ENCODE data around the gene LY6G6F.
A peak's percentile ranks its signal among the peaks of the same experiment; 100 is the strongest.
"Not testable (repeated sequence)": the region's sequence is repeated elsewhere in the genome, so short reads cannot be mapped to it uniquely, and the experiment has no call there.

Gene LY6G6F

GRCh38 chr6:31702819-31703716, 3.6 kb upstream of the LY6G6F start, which contains the start of gene ABHD16A:
ABHD16A (minus strand) TSS chr6:31703324; CDS start chr6:31703281, 43 bp downstream.
- peak; percentile 95 for DNase-seq (ENCODE audit: low read depth, low spot score)

DNA sequence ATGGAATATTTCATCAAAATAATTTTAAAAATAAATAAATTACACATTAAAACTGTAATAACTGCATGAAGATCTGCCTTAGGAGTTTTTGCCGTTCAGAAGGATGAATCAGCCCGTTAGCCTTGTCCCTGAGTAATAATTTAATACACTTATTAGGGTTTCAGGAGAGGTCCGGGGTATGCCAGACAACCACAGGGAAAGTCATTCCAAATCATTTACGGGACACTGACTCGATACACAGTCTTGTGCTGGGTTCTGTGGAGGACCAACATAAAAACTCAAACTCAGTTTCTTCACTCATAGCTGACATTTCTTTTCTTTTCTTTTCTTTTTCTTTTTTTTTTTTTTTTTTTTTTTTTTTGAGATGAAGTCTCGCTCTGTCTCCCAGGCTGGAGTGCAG, 735 bp upstream of the LY6G6F start:
- no peak for DNase-seq (ENCODE audit: low read depth, low spot score)

DNA sequence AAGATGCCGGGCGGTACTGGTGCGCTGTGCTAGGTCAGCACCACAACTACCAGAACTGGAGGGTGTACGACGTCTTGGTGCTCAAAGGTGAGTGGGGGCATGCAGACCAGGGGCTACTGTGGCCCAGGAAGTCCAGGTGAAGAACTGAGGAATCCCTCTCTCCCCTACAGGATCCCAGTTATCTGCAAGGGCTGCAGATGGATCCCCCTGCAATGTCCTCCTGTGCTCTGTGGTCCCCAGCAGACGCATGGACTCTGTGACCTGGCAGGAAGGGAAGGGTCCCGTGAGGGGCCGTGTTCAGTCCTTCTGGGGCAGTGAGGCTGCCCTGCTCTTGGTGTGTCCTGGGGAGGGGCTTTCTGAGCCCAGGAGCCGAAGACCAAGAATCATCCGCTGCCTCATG, 1.0 kb downstream of the LY6G6F start:
- DNase-seq (ENCODE audit: low read depth, low spot score) = no peak

- DNase-seq (ENCODE audit: low read depth, low spot score) = no peak
Measured at GRCh38 chr6:31708224-31708623, 1.6 kb downstream of the LY6G6F start.

DNA sequence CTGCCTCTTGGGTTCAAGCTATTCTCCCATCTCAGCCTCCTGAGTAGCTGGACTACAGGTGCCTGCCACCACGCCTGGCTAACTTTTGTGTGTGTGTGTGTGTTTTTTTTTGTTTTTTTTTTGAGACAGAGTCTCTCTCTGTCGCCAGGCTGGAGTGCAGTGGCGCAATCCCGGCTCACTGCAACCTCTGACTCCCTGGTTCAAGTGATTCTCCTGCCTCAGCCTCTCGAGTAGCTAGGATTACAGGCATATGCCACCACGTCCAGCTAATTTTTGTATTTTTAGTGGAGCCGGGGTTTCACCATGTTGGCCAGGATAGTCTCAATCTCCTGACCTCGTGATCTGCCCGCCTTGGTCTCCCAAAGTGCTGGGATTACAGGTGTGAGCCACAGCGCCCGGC, 2.5 kb downstream of the LY6G6F start:
- DNase-seq (ENCODE audit: low read depth, low spot score) = not testable (repeated sequence)

DNA sequence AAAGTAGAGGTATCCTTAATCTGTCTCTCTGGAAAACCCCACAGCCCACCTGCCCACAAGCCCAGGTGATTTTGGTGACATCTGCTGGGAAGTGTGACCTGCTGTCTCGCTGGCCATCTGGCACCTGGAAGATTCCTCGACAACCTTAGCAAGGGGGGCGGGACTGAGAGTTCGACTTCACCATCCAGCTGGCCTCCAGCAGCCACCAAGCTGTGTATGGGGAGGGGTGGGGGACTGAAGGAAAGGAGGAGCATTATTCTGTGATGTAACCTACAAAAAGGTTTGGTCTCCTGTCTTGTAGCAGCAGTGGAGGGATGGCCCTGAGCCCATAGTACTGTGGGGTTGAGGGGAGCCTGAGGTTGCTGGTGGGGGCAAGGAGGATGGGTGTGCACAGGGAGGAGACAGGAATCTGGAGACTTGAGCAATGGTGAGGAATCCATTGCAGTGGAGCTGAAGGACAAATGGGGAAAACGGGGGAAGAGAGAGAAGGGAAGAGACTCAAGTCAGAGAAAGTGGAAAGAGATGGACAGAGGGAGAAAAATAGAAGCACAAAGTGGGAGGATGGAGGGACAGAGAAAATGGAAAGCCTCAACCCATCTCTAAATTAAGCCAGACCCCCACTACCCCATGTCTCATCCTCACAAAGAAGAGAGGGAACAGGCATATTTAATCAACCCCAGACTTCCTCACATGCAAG, 4.0 kb downstream of the LY6G6F start:
- DNase-seq (ENCODE audit: low read depth, low spot score) = no peak

- DNase-seq (ENCODE audit: low read depth, low spot score) = no peak
Measured at GRCh38 chr6:31711233-31711632, 4.6 kb downstream of the LY6G6F start.

- DNase-seq (ENCODE audit: low read depth, low spot score) = no peak
Measured at GRCh38 chr6:31712296-31712695, 5.6 kb downstream of the LY6G6F start.

DNA sequence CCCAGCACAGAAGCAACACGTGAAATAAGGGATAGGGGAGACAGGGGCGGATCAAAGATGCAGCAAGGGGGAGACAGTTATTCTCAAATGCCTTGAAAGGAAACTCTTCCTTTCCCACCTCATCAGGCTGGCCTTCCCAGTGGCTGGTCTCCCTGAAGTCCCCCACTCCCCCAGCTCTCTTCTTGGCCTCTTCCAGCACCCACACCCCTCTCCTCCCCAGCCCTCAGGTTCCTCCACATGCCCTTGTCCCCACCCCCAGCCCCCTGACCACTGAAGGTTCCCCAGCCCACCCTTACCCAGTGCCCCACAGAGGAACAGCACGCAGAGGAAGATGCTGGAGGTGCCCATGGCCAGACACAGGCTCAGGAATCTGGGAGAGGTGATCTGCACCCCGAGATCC, 6.8 kb downstream of the LY6G6F start:
- no peak for DNase-seq (ENCODE audit: low read depth, low spot score)

DNA sequence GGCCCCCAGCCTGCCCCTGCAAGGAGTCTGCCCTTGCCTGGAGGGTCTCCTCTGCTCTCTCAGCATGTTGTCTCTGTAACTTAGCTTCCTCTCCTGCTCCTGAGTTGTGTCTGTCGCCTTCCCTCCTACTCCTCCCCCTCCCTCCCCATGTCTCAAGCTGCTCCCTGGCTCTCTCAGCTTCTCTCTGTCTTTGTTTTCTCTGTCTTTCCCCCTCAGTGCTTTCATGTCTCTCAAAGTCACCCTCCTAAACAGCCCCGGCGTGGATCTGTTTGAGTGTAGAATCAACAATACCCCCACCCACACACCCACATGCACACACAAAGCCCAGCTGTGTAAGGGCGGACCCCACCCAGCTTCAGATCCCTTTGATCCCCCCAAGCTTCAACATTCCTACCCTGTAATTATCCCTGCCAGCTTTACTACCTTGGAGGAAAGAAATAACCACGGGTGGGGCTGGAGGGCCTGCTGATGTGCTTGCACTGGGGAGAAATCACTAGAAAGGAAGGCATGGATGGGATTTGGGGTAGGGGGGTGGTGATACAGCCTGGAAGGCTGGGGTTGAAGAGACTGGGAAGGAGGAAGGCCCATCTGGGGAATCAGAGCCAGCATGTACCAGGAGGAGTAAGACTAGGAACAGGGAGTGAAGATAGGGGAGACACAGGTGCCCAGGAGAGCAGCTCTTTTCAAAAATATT, 7.5 kb downstream of the LY6G6F start:
- no peak for DNase-seq (ENCODE audit: low read depth, low spot score)

DNA sequence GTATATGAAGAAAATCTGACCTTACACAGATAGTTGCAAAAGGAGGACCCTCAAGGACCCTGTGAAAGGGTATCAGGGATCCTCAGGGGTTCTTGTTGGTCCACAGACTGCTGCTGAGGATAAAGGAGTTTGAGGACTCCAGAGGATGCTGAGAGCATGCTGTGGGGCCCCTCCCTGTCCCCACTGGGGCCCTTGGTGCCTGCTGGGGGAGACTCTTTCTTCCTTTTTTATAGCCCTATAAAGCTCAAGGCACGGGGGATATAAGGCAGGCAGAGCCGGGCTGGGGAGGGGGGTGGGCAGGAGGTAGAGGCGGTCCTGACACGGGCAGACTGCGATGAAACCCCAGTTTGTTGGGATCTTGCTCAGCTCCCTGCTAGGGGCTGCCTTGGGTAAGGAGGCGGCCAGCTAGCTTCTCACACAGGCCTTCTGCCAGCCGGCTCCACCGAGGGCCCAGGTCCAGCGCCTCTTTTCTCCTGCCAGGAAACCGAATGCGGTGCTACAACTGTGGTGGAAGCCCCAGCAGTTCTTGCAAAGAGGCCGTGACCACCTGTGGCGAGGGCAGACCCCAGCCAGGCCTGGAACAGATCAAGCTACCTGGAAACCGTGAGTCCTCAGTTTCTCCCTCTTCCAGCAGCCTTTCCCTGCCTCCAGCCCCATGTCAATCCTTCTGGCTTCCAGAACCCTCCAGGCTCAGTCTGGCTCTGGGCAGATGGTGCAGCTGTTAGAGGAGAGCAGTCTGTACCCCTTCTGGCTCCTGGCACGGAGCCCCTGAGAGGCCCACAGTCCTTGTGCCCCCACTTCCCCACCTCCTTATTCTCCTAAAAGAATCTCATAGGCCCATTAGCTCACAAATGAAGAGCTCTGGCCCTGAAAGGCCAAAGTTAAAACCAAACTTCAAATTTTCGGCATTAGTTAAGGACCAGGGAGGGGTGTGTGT, 8.6 kb downstream of the LY6G6F start, which contains the start of gene LY6G6D:
Gene LY6G6D, plus strand, starts transcription at position 327 of the 937 bp plus-strand sequence. Its CDS starts 8 bp downstream, at position 335.
- no peak for DNase-seq (ENCODE audit: low read depth, low spot score)

DNA sequence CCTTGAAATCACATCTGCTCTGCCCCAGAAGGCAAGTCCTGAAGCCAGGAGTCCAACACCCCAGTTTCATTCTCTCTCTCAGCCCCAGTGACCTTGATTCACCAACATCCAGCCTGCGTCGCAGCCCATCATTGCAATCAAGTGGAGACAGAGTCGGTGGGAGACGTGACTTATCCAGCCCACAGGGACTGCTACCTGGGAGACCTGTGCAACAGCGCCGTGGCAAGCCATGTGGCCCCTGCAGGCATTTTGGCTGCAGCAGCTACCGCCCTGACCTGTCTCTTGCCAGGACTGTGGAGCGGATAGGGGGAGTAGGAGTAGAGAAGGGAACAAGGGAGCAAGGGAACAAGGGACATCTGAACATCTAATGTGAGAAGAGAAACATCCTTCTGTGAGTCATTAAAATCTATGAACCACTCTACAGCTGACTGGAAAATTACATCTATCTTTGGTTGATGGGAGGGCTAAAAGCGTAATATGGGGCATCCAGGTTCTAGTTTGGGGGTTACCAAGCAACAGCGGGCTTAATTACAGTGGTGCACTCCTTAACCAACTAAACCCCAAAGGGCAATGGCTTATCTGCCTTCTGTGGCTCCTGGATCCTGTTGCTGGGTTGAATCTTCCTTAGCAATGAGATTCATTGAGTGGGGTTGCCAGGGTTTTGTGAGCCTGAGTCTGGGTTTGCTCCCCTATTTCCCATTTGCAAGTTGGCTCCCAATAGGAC, 11.0 kb downstream of the LY6G6F start:
- DNase-seq (ENCODE audit: low read depth, low spot score) = no peak

DNA sequence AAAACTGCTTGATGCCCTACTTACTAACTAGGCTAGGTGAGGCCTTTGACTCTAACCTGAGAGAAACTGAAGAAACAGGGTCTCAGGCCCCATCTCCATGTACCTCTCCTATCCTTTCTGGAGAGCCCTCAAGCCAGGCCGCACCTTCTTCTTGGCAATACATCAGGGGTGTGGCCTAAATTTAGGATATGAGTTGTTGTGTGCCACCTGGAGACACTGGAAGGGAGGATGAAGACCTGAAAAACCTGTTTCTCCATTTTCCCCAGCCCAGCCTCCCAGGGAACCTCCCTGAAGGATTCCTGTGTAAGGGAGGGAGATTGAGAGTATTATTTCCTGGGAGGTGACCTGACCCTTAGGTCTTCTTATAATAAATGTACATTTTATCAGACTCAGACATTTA, 11.6 kb downstream of the LY6G6F start:
- no peak for DNase-seq (ENCODE audit: low read depth, low spot score)

GRCh38 chr6:31719001-31719400, 12.3 kb downstream of the LY6G6F start:
- DNase-seq (ENCODE audit: low read depth, low spot score) = no peak

- no peak for DNase-seq (ENCODE audit: low read depth, low spot score)
Measured at GRCh38 chr6:31720196-31720770, 13.6 kb downstream of the LY6G6F start.

DNA sequence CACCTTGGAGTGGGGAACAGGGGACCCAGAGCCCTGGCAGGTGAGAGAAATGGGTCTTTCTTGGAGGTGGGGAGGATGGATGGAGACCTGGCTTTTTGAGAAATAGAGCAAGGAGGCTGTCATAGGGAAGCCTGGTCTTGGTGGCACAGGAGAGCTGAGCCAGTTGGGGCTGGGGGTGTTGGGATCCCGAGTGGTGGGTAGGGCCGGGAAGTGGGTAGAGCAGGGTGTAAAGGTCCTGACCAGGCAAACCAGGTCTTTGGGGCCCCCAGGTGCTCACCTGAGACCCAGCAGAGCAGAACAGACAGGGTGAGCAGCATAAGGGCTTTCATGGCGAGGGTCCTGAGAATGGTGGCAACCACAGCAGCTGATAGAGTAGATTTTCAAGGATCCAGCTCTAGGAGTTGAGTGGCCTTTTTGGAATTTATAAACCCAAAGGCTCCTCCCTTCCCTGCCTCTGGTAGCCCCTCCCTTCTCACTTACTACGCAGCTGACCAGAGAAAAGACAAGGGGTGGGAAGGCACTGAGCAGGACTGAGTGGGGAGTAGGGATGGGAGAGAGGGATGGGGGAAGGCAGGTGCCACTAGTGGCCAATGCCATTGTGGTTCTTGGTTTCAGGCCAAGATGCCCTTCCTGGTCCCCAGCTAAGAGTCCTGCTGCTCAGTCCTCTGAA, 14.8 kb downstream of the LY6G6F start, which contains the start of gene LY6G6C:
Gene LY6G6C, minus strand, starts transcription at position 396 of the 670 bp plus-strand sequence. Its CDS starts 67 bp downstream, at position 329.
- DNase-seq (ENCODE audit: low read depth, low spot score) = no peak

- DNase-seq (ENCODE audit: low read depth, low spot score) = no peak
Measured at GRCh38 chr6:31722173-31722572, 15.5 kb downstream of the LY6G6F start.

GRCh38 chr6:31723245-31723979, 16.7 kb downstream of the LY6G6F start, which contains the start of gene MPIG6B:
MPIG6B (plus strand) TSS chr6:31723373; CDS start chr6:31723384, 11 bp downstream.
- no peak for DNase-seq (ENCODE audit: low read depth, low spot score)
